ENCODE measurements around the gene KRT7. TPM values are rescaled to one million over a fixed set of nuclear protein-coding genes. Genes with fewer than 3 reads are reported as not detected.

The KRT7 gene
- total and polyA plus RNA-seq, 9 of the 15 experiments (the other 6 are each of a cell fraction or from before 2014, with no cell fraction given), result 1.4 TPM; not detected in 8

DNA sequence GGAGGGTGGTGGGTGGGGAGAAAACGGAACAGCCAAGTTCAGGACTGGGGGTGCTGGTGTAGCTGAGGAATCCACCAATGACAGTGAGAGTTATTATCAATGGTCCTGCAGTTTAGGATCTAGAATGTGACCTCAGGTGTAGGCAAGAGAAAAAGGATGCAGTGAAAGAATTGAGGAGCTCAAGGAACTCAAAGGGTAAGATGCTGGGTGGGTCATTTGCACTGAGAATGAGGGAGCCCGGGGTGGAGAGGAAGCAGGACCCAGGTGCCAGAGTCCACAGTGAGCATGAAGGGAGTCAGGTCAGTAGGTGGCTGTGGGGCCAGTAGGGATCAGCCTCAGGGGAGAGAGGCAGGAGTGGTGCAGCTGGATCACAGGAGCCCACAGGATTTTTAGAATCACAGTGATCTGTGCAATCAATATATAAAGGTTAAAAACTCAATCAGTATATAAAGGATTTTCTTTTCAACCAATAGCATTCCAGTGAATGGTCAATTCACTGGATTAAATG is 3.2 kb upstream of the KRT7 start:
- no peaks in the 10 kb centered on the region for H3K4me1 ChIP-seq (replicated peaks in 1 of 2; ENCODE audit: control insufficient read depth in 2 of 2, insufficient read depth in 2 of 2, low read length in 2 of 2)
- no TSS peak for BruUV-seq (replicated peaks)
- no peaks in the 10 kb centered on the region for H3K9me1 ChIP-seq (ENCODE audit: control insufficient read depth, insufficient read depth, low read length)
- no peak overlapping the region for H3K4me2 ChIP-seq (ENCODE audit: insufficient read depth, low read length)
- no peak overlapping the region for H3K4me3 ChIP-seq
- ATAC-seq (no peak), FAIRE-seq (no peak), DNase-seq (ENCODE audit: extremely low read depth in 1 of 4, low spot score in 3 of 4) (no peak)
- H3K27ac ChIP-seq (ENCODE audit: extremely low read depth, low read depth, low read length), result no peak overlapping the region
- H3K79me2 ChIP-seq (ENCODE audit: control insufficient read depth, insufficient read depth, low read length), result no peaks in the 10 kb centered on the region
- H3K9ac ChIP-seq (ENCODE audit: insufficient read depth in 1 of 2, low read depth in 2 of 2, low read length in 2 of 2), result no peak overlapping the region
- H3K36me3 ChIP-seq (ENCODE audit: control insufficient read depth, insufficient read depth, low read length), result no peaks in the 10 kb centered on the region
- H4K20me1 ChIP-seq (replicated peaks; ENCODE audit: control insufficient read depth, insufficient read depth, low read length), result peaks cover 8% of the 10 kb centered on the region
- in situ Hi-C loops (cut with MboI), result no loop called here
- POLR2A ChIA-PET, result interaction anchor here (1.3 kb wide), 1 partner anchor 15 kb away, joined by 4 read pairs; no protein-coding TSS in a partner anchor
- CTCF ChIA-PET (ENCODE audit: low intra/inter-chr PET ratio), result no interaction called here
- H3K27me3 ChIP-seq (ENCODE audit: control insufficient read depth in 2 of 2, insufficient read depth in 2 of 2, low read length in 2 of 2), result peaks cover 2 to 42% of the 10 kb centered on the region in 2 experiments; a peak in 4 of 5 replicates
- H2AFZ ChIP-seq (ENCODE audit: low read depth, low read length), result no peak overlapping the region
- intact Hi-C loops (cut with micrococcal nuclease), result no loop called here
- H3K9me3 ChIP-seq (replicated peaks; ENCODE audit: control insufficient read depth, insufficient read depth, low read depth, low read length), result no peaks in the 10 kb centered on the region
- no peak for TF ChIP-seq ZEB2 (IDR thresholded peaks at IDR 0.05)
- TF ChIP-seq ZNF766 (CRISPR knock-in tag; conservative IDR thresholded peaks at IDR 0.05), result no peak
- TF ChIP-seq, protein P1, sequence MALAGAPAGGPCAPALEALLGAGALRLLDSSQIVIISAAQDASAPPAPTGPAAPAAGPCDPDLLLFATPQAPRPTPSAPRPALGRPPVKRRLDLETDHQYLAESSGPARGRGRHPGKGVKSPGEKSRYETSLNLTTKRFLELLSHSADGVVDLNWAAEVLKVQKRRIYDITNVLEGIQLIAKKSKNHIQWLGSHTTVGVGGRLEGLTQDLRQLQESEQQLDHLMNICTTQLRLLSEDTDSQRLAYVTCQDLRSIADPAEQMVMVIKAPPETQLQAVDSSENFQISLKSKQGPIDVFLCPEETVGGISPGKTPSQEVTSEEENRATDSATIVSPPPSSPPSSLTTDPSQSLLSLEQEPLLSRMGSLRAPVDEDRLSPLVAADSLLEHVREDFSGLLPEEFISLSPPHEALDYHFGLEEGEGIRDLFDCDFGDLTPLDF (CRISPR knock-in tag; IDR thresholded peaks at IDR 0.05), result no peak
- TF ChIP-seq, protein P2, sequence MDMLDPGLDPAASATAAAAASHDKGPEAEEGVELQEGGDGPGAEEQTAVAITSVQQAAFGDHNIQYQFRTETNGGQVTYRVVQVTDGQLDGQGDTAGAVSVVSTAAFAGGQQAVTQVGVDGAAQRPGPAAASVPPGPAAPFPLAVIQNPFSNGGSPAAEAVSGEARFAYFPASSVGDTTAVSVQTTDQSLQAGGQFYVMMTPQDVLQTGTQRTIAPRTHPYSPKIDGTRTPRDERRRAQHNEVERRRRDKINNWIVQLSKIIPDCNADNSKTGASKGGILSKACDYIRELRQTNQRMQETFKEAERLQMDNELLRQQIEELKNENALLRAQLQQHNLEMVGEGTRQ (CRISPR knock-in tag; IDR thresholded peaks at IDR 0.05), result no peak
- no peak for TF ChIP-seq CBFA2T2 (conservative IDR thresholded peaks at IDR 0.05)
- no peak for TF ChIP-seq SAFB (IDR thresholded peaks at IDR 0.05; ENCODE audit: borderline replicate concordance, low read depth, low read length)
- TF ChIP-seq, protein P3, sequence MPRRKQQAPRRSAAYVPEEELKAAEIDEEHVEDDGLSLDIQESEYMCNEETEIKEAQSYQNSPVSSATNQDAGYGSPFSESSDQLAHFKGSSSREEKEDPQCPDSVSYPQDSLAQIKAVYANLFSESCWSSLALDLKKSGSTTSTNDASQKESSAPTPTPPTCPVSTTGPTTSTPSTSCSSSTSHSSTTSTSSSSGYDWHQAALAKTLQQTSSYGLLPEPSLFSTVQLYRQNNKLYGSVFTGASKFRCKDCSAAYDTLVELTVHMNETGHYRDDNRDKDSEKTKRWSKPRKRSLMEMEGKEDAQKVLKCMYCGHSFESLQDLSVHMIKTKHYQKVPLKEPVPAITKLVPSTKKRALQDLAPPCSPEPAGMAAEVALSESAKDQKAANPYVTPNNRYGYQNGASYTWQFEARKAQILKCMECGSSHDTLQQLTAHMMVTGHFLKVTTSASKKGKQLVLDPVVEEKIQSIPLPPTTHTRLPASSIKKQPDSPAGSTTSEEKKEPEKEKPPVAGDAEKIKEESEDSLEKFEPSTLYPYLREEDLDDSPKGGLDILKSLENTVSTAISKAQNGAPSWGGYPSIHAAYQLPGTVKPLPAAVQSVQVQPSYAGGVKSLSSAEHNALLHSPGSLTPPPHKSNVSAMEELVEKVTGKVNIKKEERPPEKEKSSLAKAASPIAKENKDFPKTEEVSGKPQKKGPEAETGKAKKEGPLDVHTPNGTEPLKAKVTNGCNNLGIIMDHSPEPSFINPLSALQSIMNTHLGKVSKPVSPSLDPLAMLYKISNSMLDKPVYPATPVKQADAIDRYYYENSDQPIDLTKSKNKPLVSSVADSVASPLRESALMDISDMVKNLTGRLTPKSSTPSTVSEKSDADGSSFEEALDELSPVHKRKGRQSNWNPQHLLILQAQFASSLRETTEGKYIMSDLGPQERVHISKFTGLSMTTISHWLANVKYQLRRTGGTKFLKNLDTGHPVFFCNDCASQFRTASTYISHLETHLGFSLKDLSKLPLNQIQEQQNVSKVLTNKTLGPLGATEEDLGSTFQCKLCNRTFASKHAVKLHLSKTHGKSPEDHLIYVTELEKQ (CRISPR knock-in tag; IDR thresholded peaks at IDR 0.05), result no peak
- TF ChIP-seq SP1 (CRISPR knock-in tag; IDR thresholded peaks at IDR 0.05), result no peak
- TF ChIP-seq ZNF695 (CRISPR knock-in tag; IDR thresholded peaks at IDR 0.05), result no peak
- TF ChIP-seq NR4A1 (CRISPR knock-in tag; IDR thresholded peaks at IDR 0.05), result no peak
- no peak for TF ChIP-seq NR4A1 (tag; IDR thresholded peaks at IDR 0.05)
- TF ChIP-seq NCOA6 (IDR thresholded peaks at IDR 0.05), result no peak
- no peak for TF ChIP-seq ZSCAN29 (IDR thresholded peaks at IDR 0.05)
- TF ChIP-seq PHB (CRISPR knock-in tag; IDR thresholded peaks at IDR 0.05), result no peak
- TF ChIP-seq THRAP3 (IDR thresholded peaks at IDR 0.05; ENCODE audit: borderline replicate concordance), result no peak
- no peak for TF ChIP-seq SMARCA4 (IDR thresholded peaks at IDR 0.05)
- TF ChIP-seq TRIM28 (IDR thresholded peaks at IDR 0.05), result no peak
- TF ChIP-seq HDAC8 (tag; IDR thresholded peaks at IDR 0.05), result no peak
- TF ChIP-seq ZNF778 (CRISPR knock-in tag; IDR thresholded peaks at IDR 0.05), result no peak
- no peak for TF ChIP-seq ZNF316 (IDR thresholded peaks at IDR 0.05)
- WGBS (ENCODE audit: insufficient coverage, low coverage, missing lambda C conversion rate), result 0% methylated on average over 2 of the region's 2 CpGs

All from K562 (cell line).